ENCODE measurements around the gene ADCY3.

DNA sequence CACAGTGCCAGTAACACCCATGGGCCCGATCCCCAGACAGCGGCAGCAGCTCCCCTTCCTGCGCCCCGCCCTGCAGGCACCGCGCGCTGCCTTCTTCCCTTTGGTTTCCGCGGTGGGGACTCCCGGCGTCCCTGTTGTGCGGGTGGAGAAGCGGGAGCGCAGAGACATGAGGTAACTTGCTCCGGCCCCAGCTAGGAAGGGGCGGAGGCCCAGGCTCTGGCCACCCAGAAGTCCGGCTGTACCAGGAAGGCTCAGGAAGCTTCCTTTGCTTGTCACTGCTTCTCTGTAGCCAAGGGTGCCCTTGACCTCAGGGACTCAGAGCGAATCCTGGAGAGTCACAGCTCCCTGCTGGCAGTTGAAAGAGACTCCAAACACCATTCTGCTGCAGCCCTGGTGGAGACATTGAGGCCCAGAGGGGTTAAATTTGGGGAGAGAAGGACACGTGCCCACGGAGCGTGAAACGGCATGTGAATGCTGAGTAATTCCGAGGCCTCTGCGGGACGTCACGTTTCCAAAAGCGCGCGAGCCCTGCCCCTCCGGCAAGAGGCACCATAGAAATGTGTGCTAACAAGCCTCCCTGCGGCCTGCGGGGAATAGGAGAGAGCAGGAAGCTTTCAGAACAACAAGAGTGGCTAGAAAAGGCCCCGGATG lies 6.7 kb upstream of the ADCY3 start:
- TF ChIP-seq, protein P1, sequence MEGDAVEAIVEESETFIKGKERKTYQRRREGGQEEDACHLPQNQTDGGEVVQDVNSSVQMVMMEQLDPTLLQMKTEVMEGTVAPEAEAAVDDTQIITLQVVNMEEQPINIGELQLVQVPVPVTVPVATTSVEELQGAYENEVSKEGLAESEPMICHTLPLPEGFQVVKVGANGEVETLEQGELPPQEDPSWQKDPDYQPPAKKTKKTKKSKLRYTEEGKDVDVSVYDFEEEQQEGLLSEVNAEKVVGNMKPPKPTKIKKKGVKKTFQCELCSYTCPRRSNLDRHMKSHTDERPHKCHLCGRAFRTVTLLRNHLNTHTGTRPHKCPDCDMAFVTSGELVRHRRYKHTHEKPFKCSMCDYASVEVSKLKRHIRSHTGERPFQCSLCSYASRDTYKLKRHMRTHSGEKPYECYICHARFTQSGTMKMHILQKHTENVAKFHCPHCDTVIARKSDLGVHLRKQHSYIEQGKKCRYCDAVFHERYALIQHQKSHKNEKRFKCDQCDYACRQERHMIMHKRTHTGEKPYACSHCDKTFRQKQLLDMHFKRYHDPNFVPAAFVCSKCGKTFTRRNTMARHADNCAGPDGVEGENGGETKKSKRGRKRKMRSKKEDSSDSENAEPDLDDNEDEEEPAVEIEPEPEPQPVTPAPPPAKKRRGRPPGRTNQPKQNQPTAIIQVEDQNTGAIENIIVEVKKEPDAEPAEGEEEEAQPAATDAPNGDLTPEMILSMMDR (IDR thresholded peaks at IDR 0.05; ENCODE audit: borderline replicate concordance, extremely low read depth, low read length, poor library complexity, severe bottlenecking): no peak
- TF ChIP-seq EZH2 (IDR thresholded peaks at IDR 0.05; ENCODE audit: borderline replicate concordance, low read depth, low read length, severe bottlenecking): no peak

Data from DND-41 (cell line).